A673 (cell line): ENCODE results near the gene TMEM40.

Experiments used
- CTCF ChIP-seq: fragments of 300-800, 200-600 bp; sonication (generic); conservative IDR thresholded peaks from 2 replicates; pipeline ENCODE4 v1.5.1; 2017; ENCODE audit warnings: low read depth, mild to moderate bottlenecking, antibody characterized with exemption, low read length, moderate library complexity, mixed read lengths
- EZH2 ChIP-seq: fragments of 200-600 bp; sonication (generic); IDR thresholded peaks from 2 replicates; pipeline ENCODE4 v1.6.1; 2017; ENCODE audit warnings: borderline replicate concordance, low read depth, mild to moderate bottlenecking, mixed read lengths, antibody characterized with exemption, low read length; ENCODE audit not compliant: poor library complexity, severe bottlenecking

GRCh38 chr3:12727481-12727880 lies 31.6 kb downstream of the TMEM40 start:
- no peak for TF ChIP-seq CTCF
- no peak for TF ChIP-seq EZH2
